Measurements from ENCODE around the gene SLC50A1. TPM values are rescaled to one million over a fixed set of nuclear protein-coding genes. Genes with fewer than 3 reads are reported as not detected.
A peak's percentile ranks its signal among the peaks of the same experiment; 100 is the strongest.

Gene SLC50A1
- total and polyA plus RNA-seq, 9 of the 15 experiments (the other 6 are each of a cell fraction or from before 2014, with no cell fraction given): 46.5 to 132 (median 91.9) TPM

DNA sequence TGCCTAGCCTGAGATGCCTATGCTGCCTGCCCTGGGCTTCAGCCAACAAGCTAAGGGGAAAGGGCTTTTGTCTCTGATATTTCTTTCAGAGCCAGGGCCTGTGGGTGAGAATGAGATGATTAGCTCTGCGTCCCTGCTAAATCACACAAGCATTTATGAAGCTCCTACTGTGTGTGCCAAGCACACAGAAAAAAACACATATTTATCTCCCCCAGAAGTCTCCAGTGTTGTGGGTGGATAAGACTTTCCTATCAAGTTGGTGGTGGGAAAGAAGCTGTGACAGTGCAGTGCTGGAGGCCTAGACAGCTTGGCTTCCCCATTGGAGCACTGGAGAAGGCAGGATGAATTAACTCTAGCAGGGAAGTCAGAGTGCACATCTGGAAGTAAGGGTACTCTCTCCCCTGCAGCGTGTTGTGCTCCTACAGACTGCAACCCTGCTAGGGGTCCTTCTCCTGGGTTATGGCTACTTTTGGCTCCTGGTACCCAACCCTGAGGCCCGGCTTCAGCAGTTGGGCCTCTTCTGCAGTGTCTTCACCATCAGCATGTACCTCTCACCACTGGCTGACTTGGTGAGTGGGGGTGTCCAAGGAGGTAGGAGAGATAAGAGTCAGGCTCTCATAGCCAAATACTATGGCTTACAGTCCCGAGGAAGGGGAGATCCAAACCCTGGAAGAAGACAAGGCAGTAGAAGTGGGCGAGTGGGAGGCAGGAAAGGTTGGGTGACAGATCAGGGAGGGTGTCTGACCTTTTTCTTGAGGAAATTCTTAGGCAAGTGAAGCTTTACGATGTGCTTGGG, 1.7 kb downstream of the SLC50A1 start (continued):
- TF ChIP-seq ARNT (IDR thresholded peaks at IDR 0.05): no peak; a peak in 1 of 4 replicates
- no peak for TF ChIP-seq MCM7 (IDR thresholded peaks at IDR 0.05)
- TF ChIP-seq, protein P1, sequence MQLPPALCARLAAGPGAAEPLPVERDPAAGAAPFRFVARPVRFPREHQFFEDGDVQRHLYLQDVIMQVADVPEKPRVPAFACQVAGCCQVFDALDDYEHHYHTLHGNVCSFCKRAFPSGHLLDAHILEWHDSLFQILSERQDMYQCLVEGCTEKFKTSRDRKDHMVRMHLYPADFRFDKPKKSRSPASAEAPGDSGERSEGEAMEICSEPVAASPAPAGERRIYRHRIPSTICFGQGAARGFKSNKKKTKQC (CRISPR knock-in tag; IDR thresholded peaks at IDR 0.05): no peak
- TF ChIP-seq ZNF561 (CRISPR knock-in tag; conservative IDR thresholded peaks at IDR 0.05): no peak
- peak; percentile 70 for TF ChIP-seq ZKSCAN8 (CRISPR knock-in tag; IDR thresholded peaks at IDR 0.05)
- no peak for TF ChIP-seq E2F3 (CRISPR knock-in tag; IDR thresholded peaks at IDR 0.05)
- no peak for TF ChIP-seq SLC30A9 (CRISPR knock-in tag; IDR thresholded peaks at IDR 0.05)
- no peak for TF ChIP-seq ZNF174 (CRISPR knock-in tag; IDR thresholded peaks at IDR 0.05)
- TF ChIP-seq CBFA2T3 (IDR thresholded peaks at IDR 0.05): peak; percentile 85
- no peak for TF ChIP-seq SAFB2 (IDR thresholded peaks at IDR 0.05; ENCODE audit: borderline replicate concordance, low read depth, low read length, severe bottlenecking)
- TF ChIP-seq PURB (CRISPR knock-in tag; IDR thresholded peaks at IDR 0.05; ENCODE audit: low read depth): no peak
- peak; percentile 73 for TF ChIP-seq SMARCA4 (IDR thresholded peaks at IDR 0.05)
- no peak for TF ChIP-seq SNIP1 (IDR thresholded peaks at IDR 0.05; ENCODE audit: low read depth)
- TF ChIP-seq NR2F6 (CRISPR knock-in tag; IDR thresholded peaks at IDR 0.05): no peak
- no peak for TF ChIP-seq HNRNPL (IDR thresholded peaks at IDR 0.05; ENCODE audit: low read depth, low read length)
- TF ChIP-seq, protein P2, sequence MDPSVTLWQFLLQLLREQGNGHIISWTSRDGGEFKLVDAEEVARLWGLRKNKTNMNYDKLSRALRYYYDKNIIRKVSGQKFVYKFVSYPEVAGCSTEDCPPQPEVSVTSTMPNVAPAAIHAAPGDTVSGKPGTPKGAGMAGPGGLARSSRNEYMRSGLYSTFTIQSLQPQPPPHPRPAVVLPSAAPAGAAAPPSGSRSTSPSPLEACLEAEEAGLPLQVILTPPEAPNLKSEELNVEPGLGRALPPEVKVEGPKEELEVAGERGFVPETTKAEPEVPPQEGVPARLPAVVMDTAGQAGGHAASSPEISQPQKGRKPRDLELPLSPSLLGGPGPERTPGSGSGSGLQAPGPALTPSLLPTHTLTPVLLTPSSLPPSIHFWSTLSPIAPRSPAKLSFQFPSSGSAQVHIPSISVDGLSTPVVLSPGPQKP (CRISPR knock-in tag; IDR thresholded peaks at IDR 0.05): no peak
- TF ChIP-seq, protein P3, sequence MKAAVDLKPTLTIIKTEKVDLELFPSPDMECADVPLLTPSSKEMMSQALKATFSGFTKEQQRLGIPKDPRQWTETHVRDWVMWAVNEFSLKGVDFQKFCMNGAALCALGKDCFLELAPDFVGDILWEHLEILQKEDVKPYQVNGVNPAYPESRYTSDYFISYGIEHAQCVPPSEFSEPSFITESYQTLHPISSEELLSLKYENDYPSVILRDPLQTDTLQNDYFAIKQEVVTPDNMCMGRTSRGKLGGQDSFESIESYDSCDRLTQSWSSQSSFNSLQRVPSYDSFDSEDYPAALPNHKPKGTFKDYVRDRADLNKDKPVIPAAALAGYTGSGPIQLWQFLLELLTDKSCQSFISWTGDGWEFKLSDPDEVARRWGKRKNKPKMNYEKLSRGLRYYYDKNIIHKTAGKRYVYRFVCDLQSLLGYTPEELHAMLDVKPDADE (conservative IDR thresholded peaks at IDR 0.05; ENCODE audit: control insufficient read depth, low read depth, low read length): no peak
- TF ChIP-seq, protein P4, sequence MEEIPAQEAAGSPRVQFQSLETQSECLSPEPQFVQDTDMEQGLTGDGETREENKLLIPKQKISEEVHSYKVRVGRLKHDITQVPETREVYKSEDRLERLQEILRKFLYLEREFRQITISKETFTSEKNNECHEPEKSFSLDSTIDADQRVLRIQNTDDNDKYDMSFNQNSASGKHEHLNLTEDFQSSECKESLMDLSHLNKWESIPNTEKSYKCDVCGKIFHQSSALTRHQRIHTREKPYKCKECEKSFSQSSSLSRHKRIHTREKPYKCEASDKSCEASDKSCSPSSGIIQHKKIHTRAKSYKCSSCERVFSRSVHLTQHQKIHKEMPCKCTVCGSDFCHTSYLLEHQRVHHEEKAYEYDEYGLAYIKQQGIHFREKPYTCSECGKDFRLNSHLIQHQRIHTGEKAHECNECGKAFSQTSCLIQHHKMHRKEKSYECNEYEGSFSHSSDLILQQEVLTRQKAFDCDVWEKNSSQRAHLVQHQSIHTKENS (CRISPR knock-in tag; IDR thresholded peaks at IDR 0.05): no peak
- no peak for TF ChIP-seq HNRNPH1 (optimal IDR thresholded peaks at IDR 0.05; ENCODE audit: low read depth, low read length)
- no peak for TF ChIP-seq ZNF778 (CRISPR knock-in tag; IDR thresholded peaks at IDR 0.05)
- TF ChIP-seq, protein P5, sequence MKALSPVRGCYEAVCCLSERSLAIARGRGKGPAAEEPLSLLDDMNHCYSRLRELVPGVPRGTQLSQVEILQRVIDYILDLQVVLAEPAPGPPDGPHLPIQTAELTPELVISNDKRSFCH (CRISPR knock-in tag; IDR thresholded peaks at IDR 0.05): no peak
- TF ChIP-seq, protein P5 (tag; IDR thresholded peaks at IDR 0.05): 0 out of 2 replicates have a peak, but pooled peaks have one; percentile 21
- TF ChIP-seq CCAR2 (IDR thresholded peaks at IDR 0.05; ENCODE audit: low read depth, low read length): no peak
- TF ChIP-seq ADNP (tag; IDR thresholded peaks at IDR 0.05): no peak
- TF ChIP-seq ZNF589 (CRISPR knock-in tag; IDR thresholded peaks at IDR 0.05; ENCODE audit: low read depth): no peak
- TF ChIP-seq SMAD2 (IDR thresholded peaks at IDR 0.05; ENCODE audit: low read depth, low read length): no peak
- no peak for TF ChIP-seq MEF2D (tag; conservative IDR thresholded peaks at IDR 0.05; ENCODE audit: low read depth)

All from K562 (cell line).